ENCODE results near the gene CEP76.

Gene CEP76

GRCh38 chr18:12750715-12751502 lies 48.4 kb upstream of the CEP76 start:
- H3K4me2 ChIP-seq (ENCODE audit: low read depth, low read length): peak overlapping the region; percentile 70
- peaks cover 15% of the 10 kb centered on the region for H3K4me1 ChIP-seq (ENCODE audit: low read length)

GRCh38 chr18:12750076-12750714 lies 47.7 kb upstream of the CEP76 start:
- H3K4me1 ChIP-seq (ENCODE audit: low read length): peaks cover 15% of the 10 kb centered on the region

More at GRCh38 chr18:12750715-12751502, 48.4 kb upstream of the CEP76 start:
- peak overlapping the region; percentile 87 for H3K27ac ChIP-seq (ENCODE audit: low read length)
- TF ChIP-seq CTCF (IDR thresholded peaks at IDR 0.05; ENCODE audit: low read length) (no peak), EZH2phosphoT487 (IDR thresholded peaks at IDR 0.05; ENCODE audit: low read length) (no peak), EZH2 (optimal IDR thresholded peaks at IDR 0.05; ENCODE audit: low read depth, low read length) (no peak)
- peaks cover 12% of the 10 kb centered on the region for H3F3A ChIP-seq (ENCODE audit: insufficient read depth, low read length)
- H3K79me2 ChIP-seq (ENCODE audit: low read length): no peaks in the 10 kb centered on the region
- H3K9me3 ChIP-seq (replicated peaks; ENCODE audit: insufficient read depth, low read length): no peaks in the 10 kb centered on the region
- H3K9me2 ChIP-seq (replicated peaks; ENCODE audit: insufficient read depth, low read length): no peaks in the 10 kb centered on the region
- peak overlapping the region; percentile 84 for H2AFZ ChIP-seq (ENCODE audit: low read length)
- DNase-seq: no peak
- H3K36me3 ChIP-seq (replicated peaks; ENCODE audit: insufficient read depth, low read length): no peaks in the 10 kb centered on the region
- no peaks in the 10 kb centered on the region for H3K27me3 ChIP-seq (replicated peaks; ENCODE audit: insufficient read depth, low read length)
- peak overlapping the region; percentile 15; the same call in 1 of the 2 replicates for H3K9ac ChIP-seq (ENCODE audit: low read length)
- peak overlapping the region; percentile 11; the same call in 1 of the 2 replicates for H3K4me3 ChIP-seq (ENCODE audit: low read length)
- H4K20me1 ChIP-seq (ENCODE audit: insufficient read depth, low read length): no peaks in the 10 kb centered on the region

GRCh38 chr18:12749121-12749520 lies 46.6 kb upstream of the CEP76 start:
- Histone ChIP-seq H2AFZ (ENCODE audit: low read length) (no peak overlapping the region), H3K27me3 (replicated peaks; ENCODE audit: insufficient read depth, low read length) (no peaks in the 10 kb centered on the region), H3K4me1 (ENCODE audit: low read length) (peaks cover 15% of the 10 kb centered on the region), H3K79me2 (ENCODE audit: low read length) (no peaks in the 10 kb centered on the region), H3K9ac (ENCODE audit: low read length) (no peak overlapping the region), H3K36me3 (replicated peaks; ENCODE audit: insufficient read depth, low read length) (no peaks in the 10 kb centered on the region), H3K4me3 (ENCODE audit: low read length) (no peak overlapping the region), H4K20me1 (ENCODE audit: insufficient read depth, low read length) (no peaks in the 10 kb centered on the region), H3K4me2 (ENCODE audit: low read depth, low read length) (no peak overlapping the region), H3F3A (ENCODE audit: insufficient read depth, low read length) (peaks cover 12% of the 10 kb centered on the region), H3K9me2 (replicated peaks; ENCODE audit: insufficient read depth, low read length) (no peaks in the 10 kb centered on the region), H3K27ac (ENCODE audit: low read length) (no peak overlapping the region), H3K9me3 (replicated peaks; ENCODE audit: insufficient read depth, low read length) (no peaks in the 10 kb centered on the region)
- DNase-seq: no peak
- TF ChIP-seq EZH2phosphoT487 (IDR thresholded peaks at IDR 0.05; ENCODE audit: low read length) (no peak), EZH2 (optimal IDR thresholded peaks at IDR 0.05; ENCODE audit: low read depth, low read length) (no peak), CTCF (IDR thresholded peaks at IDR 0.05; ENCODE audit: low read length) (no peak)

More at GRCh38 chr18:12750076-12750714, 47.7 kb upstream of the CEP76 start:
- Histone ChIP-seq H3K4me2 (ENCODE audit: low read depth, low read length) (peak overlapping the region; percentile 70), H3K36me3 (replicated peaks; ENCODE audit: insufficient read depth, low read length) (no peaks in the 10 kb centered on the region), H3K9me3 (replicated peaks; ENCODE audit: insufficient read depth, low read length) (no peaks in the 10 kb centered on the region), H3K4me3 (ENCODE audit: low read length) (peak overlapping the region; percentile 11; the same call in 1 of the 2 replicates), H4K20me1 (ENCODE audit: insufficient read depth, low read length) (no peaks in the 10 kb centered on the region), H3K9ac (ENCODE audit: low read length) (peak overlapping the region; percentile 15; the same call in 1 of the 2 replicates), H3K27me3 (replicated peaks; ENCODE audit: insufficient read depth, low read length) (no peaks in the 10 kb centered on the region), H2AFZ (ENCODE audit: low read length) (peak overlapping the region; percentile 84), H3K27ac (ENCODE audit: low read length) (peak overlapping the region; percentile 87), H3K9me2 (replicated peaks; ENCODE audit: insufficient read depth, low read length) (no peaks in the 10 kb centered on the region), H3F3A (ENCODE audit: insufficient read depth, low read length) (peaks cover 12% of the 10 kb centered on the region), H3K79me2 (ENCODE audit: low read length) (no peaks in the 10 kb centered on the region)
- peak; percentile 94 for DNase-seq
- TF ChIP-seq CTCF (IDR thresholded peaks at IDR 0.05; ENCODE audit: low read length) (no peak), EZH2phosphoT487 (IDR thresholded peaks at IDR 0.05; ENCODE audit: low read length) (no peak), EZH2 (optimal IDR thresholded peaks at IDR 0.05; ENCODE audit: low read depth, low read length) (no peak)

Data from MM.1S (cell line).